Ovary (tissue), 9 donors: Measurements from ENCODE around the gene TNFSF11. TPM values are rescaled to one million over a fixed set of nuclear protein-coding genes. Genes with fewer than 3 reads are reported as not detected.

Source experiments
- DNase-seq, 5 donors: peaks; one replicate each; pipeline ENCODE4 v3.0.0-alpha.2; 2019 to 2020
- H3K27ac ChIP-seq, 2 donors: fragments of 200-600 bp; one replicate each; pipeline versions ENCODE4 v1.5.1 to v1.8.0; 2019 to 2022
- H3K27me3 ChIP-seq: fragments of 200-600 bp; one replicate; pipeline ENCODE4 v1.8.0; 2022
- H3K36me3 ChIP-seq: fragments of 200-600 bp; sonication (generic); one replicate; pipeline ENCODE4 v1.5.1; 2019
- H3K4me1 ChIP-seq: one replicate; pipeline ENCODE4 v1.8.1; 2013; ENCODE audit warnings: mild to moderate bottlenecking, moderate library complexity; ENCODE audit not compliant: insufficient read depth
- H3K4me3 ChIP-seq: fragments of 200-600 bp; sonication (generic); one replicate; pipeline ENCODE4 v1.5.1; 2017
- H3K9me3 ChIP-seq, 2 donors: fragments of 200-600 bp in 1 of 2; sonication (generic) in 1 of 2; one replicate each; pipeline versions ENCODE4 v1.5.1 to v1.8.1; 2013 to 2019; ENCODE audit warnings: mild to moderate bottlenecking in 1 of 2, moderate library complexity in 1 of 2
- CTCF ChIP-seq, 3 donors: fragments of 450-650 bp in 2 of 3; fragments of 200-600 bp in 1 of 3; IDR thresholded peaks; one replicate each; pipeline versions ENCODE4 v1.5.1 to v1.8.0; 2016 to 2022; ENCODE audit warnings: antibody characterized with exemption in 3 of 3, mild to moderate bottlenecking in 1 of 3
- EP300 ChIP-seq: sonication (generic); formaldehyde crosslinking; IDR thresholded peaks from one replicate; pipeline ENCODE4 v1.6.1; 2017; ENCODE audit warnings: antibody characterized with exemption
- POLR2A ChIP-seq: fragments of 450-650 bp; IDR thresholded peaks from one replicate; pipeline ENCODE4 v1.6.1; 2017; ENCODE audit warnings: antibody characterized with exemption, mild to moderate bottlenecking, moderate library complexity
- WGBS, 3 donors: extraction: QIAGEN DNeasy Blood & Tissue Kit in 1 of 3; methylation state at CpG; one replicate each; pipeline versions ENCODE4 v1.1.5 to v1.1.7; 2013 to 2017; 5-methylcytosine and 5-hydroxymethylcytosine counted together
- intact Hi-C, 4 donors: fragments of 100-400 bp; cut with DNase I; formaldehyde crosslinking; loops; one replicate each; pipeline versions ENCODE4 v1.11.0 to v1.15.1; 2022 to 2023
- polyA plus RNA-seq, 2 donors: library from polyadenylated mRNA; stranded (reverse); fragments of 200-250 nt in 1 of 2; fragments of 350-450 nt in 1 of 2; fragmentation: Illumina TruSeq in 1 of 2; extraction: RNeasy Lipid Tissue Mini Kit (QIAGEN cat#74804) in 1 of 2; gene quantifications; one replicate each; pipeline ENCODE4 v1.2.3, GENCODE V29; 2013 to 2014
- total RNA-seq, 7 donors: library from RNA; depleted of rRNA in 2 of 7; stranded (reverse); fragments of >200 nt in 2 of 7; fragmentation: NEBNext Ultra II Directional in 3 of 7; extraction: Animal tissue kit (Norgen Biotek cat#: 25700) in 3 of 7; gene quantifications; one replicate each; pipeline versions ENCODE4 v1.1.0 to v1.2.4, GENCODE V29; 2016 to 2023
- donor health status: DM: no; HTN: no; CAD: no; lungs with moderate emphysema.
- donor health status: DM: no; HTN: no; CAD: no.
- donor health status: Bipolar disorder and iron deficiency.
- donor health status: DM: yes; HTN: yes; CAD: no.
- donor health status: DM: no; HTN: no; CAD: no.
- donor health status: DM: yes; HTN: yes; CAD: no.

The TNFSF11 gene
- total and polyA plus RNA-seq, 9 donors: 0.13 TPM; not detected in 8

DNA sequence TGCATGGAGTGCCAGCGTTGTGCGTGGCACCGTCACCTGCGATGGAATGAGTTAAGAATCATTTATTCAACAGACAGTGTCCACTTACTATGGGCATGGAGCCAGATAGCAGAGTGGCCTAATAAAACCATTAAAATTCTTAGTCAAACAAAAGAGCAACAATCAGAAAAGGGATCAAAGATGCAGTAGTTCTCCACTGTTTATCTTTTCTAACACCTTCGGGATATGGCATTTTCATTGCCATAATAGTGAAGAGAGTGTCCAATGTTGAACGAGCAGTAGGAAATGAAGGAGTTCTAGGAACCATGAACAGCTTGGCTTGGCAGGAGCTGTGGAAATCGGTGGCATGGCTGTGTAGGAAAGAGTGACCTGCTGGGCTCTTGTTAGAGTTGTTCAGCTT is 2.0 kb downstream of the TNFSF11 start:
- intact Hi-C loops: no loop called here
- Histone ChIP-seq H3K4me1 (peaks cover 2% of the 10 kb centered on the region), H3K4me3 (no peak overlapping the region), H3K27me3 (no peaks in the 10 kb centered on the region), H3K27ac (no peak overlapping the region), H3K9me3 (no peaks in the 10 kb centered on the region), H3K36me3 (no peaks in the 10 kb centered on the region)
- 83 to 85% (median 84%) methylated on average over 7 of the region's 7 CpGs for WGBS, 3 donors
- no peak for DNase-seq
- no peak for TF ChIP-seq POLR2A
- no peak for TF ChIP-seq EP300
- TF ChIP-seq CTCF (IDR thresholded peaks at IDR 0.05): no peak

- peaks cover 2% of the 10 kb centered on the region for H3K4me1 ChIP-seq
- H3K9me3 ChIP-seq: no peaks in the 10 kb centered on the region
- H3K36me3 ChIP-seq: no peaks in the 10 kb centered on the region
- 53 to 57% (median 55%) methylated on average over 4 of the region's 4 CpGs for WGBS, 3 donors
- H3K27me3 ChIP-seq: no peaks in the 10 kb centered on the region
- H3K4me3 ChIP-seq: no peak overlapping the region
- no peak for DNase-seq
- no peak for TF ChIP-seq POLR2A
- no peak for TF ChIP-seq EP300
- TF ChIP-seq CTCF (IDR thresholded peaks at IDR 0.05): no peak
- no peak overlapping the region for H3K27ac ChIP-seq
- intact Hi-C loops: no loop called here
Observed at GRCh38 chr13:42577538-42577937, 3.6 kb downstream of the TNFSF11 start.

DNA sequence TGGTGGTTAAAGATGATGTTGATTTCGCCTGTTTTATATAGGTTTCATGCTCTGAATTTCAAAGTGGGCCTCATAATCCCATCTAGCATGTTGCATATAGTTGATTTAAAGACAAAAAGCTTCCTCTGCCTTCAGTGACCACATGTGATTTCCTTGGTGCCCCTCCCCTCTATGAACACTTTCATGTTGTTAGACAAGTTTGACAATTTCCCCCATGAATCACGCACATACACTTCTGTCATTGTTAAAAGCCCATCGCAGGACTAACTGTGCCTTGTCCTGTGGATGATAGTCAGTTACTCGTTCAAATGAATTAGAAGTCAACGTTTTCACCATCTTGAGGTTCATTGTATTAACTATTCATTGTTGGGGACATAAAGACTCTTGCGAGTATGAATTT is 6.7 kb downstream of the TNFSF11 start:
- no peak overlapping the region for H3K27ac ChIP-seq
- no peaks in the 10 kb centered on the region for H3K9me3 ChIP-seq
- no peak overlapping the region for H3K4me3 ChIP-seq
- 68 to 73% (median 70%) methylated on average over 6 of the region's 6 CpGs for WGBS, 3 donors
- H3K4me1 ChIP-seq: no peaks in the 10 kb centered on the region
- TF ChIP-seq CTCF (IDR thresholded peaks at IDR 0.05) (no peak), POLR2A (no peak), EP300 (no peak)
- H3K27me3 ChIP-seq: no peaks in the 10 kb centered on the region
- intact Hi-C loops: no loop called here
- DNase-seq: no peak
- no peaks in the 10 kb centered on the region for H3K36me3 ChIP-seq

DNA sequence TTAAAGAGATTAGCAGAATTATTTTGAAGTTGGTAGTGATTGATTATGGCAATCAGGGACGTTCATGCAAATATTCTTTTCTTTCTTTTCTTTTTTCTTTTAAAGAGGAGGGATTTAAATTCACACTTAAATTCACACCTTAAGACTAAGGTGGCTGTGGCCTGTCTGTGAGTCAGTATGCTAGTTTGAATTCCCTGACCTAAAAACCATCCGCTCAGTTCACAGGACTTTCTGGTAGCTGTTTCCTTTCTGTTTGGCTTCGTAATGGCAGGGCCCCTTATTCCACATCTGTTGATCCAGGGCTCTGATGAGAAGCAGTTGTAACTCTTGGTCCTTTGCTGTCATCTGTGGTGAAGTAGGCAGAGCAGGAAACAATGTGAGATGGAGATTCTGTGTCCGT is 7.5 kb downstream of the TNFSF11 start:
- no peaks in the 10 kb centered on the region for H3K9me3 ChIP-seq
- H3K27me3 ChIP-seq: no peaks in the 10 kb centered on the region
- intact Hi-C loops: no loop called here
- no peaks in the 10 kb centered on the region for H3K4me1 ChIP-seq
- DNase-seq: no peak
- 76 to 89% (median 79%) methylated on average over 4 of the region's 4 CpGs for WGBS, 3 donors
- no peak overlapping the region for H3K4me3 ChIP-seq
- TF ChIP-seq POLR2A: no peak
- TF ChIP-seq EP300: no peak
- H3K27ac ChIP-seq: no peak overlapping the region
- H3K36me3 ChIP-seq: no peaks in the 10 kb centered on the region

DNA sequence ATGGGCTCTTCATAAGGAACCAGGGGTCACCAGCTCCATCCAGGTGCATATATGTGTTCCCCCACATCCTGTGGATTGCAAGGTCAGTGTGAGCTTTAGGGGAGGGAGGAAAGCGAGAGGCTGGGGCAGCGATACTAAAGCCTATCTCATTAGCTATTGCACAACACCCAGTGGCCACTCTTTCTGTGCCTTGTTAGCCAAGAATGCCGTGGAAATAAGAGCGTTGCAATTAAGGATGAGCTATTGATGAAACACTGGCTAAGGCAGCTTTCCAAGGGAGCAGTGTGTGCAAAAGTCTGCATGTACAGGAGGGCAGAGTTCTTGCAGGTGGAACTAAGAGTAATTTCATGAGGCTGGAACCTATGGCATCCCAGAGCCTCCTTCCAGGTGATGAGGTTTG is 17.6 kb downstream of the TNFSF11 start:
- DNase-seq: no peak
- TF ChIP-seq EP300: no peak
- no peak for TF ChIP-seq POLR2A
- TF ChIP-seq CTCF (IDR thresholded peaks at IDR 0.05): no peak
- intact Hi-C loops: loop anchor here in 1 of 4 donors (5.0 kb wide), 1 partner anchor 1216 kb away; no protein-coding TSS in a partner anchor
- 61 to 67% (median 65%) methylated on average over 4 of the region's 4 CpGs for WGBS, 3 donors
- Histone ChIP-seq H3K4me1 (no peaks in the 10 kb centered on the region), H3K4me3 (no peak overlapping the region), H3K27ac (no peak overlapping the region), H3K9me3 (no peaks in the 10 kb centered on the region), H3K36me3 (no peaks in the 10 kb centered on the region), H3K27me3 (no peaks in the 10 kb centered on the region)
